Measurements from ENCODE around the gene MRPL17. TPM values are rescaled to one million over a fixed set of nuclear protein-coding genes. Genes with fewer than 3 reads are reported as not detected.

MRPL17 gene
- total RNA-seq, 2 donors from 2014 or later: 57.6 to 72.6 TPM

DNA sequence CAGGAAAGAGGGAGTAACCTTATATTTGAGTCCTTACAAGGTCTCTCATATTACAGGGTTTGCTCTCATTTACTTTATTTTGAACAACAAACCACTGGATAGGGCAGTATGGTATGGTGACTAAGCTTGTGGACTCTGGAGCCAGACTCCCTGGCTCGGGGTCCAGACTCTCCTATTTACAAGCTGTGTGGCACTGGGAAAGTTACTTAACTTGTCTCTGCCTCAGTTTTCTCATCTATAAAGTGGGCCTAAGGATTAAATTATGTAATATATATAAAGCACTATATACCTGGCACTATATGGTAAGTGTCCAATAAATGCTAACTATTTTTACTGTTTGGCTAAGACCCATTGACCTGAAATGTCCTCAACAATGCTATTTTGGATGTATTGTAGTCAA is 25.8 kb downstream of the MRPL17 start:
- no peak overlapping the region for H3K27ac Mint-ChIP-seq
- peak overlapping the region; percentile 60 for H3K4me3 Mint-ChIP-seq
- no peaks in the 10 kb centered on the region for H3K9me3 Mint-ChIP-seq
- no peak for DNase-seq
- H3K4me1 Mint-ChIP-seq: no peaks in the 10 kb centered on the region
- TF ChIP-seq, protein P1, sequence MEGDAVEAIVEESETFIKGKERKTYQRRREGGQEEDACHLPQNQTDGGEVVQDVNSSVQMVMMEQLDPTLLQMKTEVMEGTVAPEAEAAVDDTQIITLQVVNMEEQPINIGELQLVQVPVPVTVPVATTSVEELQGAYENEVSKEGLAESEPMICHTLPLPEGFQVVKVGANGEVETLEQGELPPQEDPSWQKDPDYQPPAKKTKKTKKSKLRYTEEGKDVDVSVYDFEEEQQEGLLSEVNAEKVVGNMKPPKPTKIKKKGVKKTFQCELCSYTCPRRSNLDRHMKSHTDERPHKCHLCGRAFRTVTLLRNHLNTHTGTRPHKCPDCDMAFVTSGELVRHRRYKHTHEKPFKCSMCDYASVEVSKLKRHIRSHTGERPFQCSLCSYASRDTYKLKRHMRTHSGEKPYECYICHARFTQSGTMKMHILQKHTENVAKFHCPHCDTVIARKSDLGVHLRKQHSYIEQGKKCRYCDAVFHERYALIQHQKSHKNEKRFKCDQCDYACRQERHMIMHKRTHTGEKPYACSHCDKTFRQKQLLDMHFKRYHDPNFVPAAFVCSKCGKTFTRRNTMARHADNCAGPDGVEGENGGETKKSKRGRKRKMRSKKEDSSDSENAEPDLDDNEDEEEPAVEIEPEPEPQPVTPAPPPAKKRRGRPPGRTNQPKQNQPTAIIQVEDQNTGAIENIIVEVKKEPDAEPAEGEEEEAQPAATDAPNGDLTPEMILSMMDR (conservative IDR thresholded peaks at IDR 0.05): no peak
- no peaks in the 10 kb centered on the region for H3K36me3 Mint-ChIP-seq (ENCODE audit: low read depth)
- no peaks in the 10 kb centered on the region for H3K36me3 ChIP-seq (ENCODE audit: control insufficient read depth, insufficient read depth, low read length)
- H3K27me3 Mint-ChIP-seq (ENCODE audit: insufficient read depth): peaks cover 19% of the 10 kb centered on the region
- H3K27me3 ChIP-seq (ENCODE audit: control insufficient read depth, insufficient read depth, low read length, poor library complexity, severe bottlenecking): peaks cover 17% of the 10 kb centered on the region
- H3K4me1 ChIP-seq (ENCODE audit: control insufficient read depth, insufficient read depth, low read length): no peaks in the 10 kb centered on the region
- H3K4me3 ChIP-seq (ENCODE audit: low read length): no peak overlapping the region
- no CpG with 5 or more reads among the region's 1 CpG for WGBS, 2 experiments (ENCODE audit: insufficient coverage in 1 of 2, insufficient read length in 1 of 2)
- no peaks in the 10 kb centered on the region for H3K9me3 ChIP-seq (ENCODE audit: control insufficient read depth, low read length)
- H3K9ac ChIP-seq (ENCODE audit: extremely low read depth, low read length, poor library complexity, severe bottlenecking): no peak overlapping the region
- no peak overlapping the region for H3K27ac ChIP-seq (ENCODE audit: low read depth, low read length)

DNA sequence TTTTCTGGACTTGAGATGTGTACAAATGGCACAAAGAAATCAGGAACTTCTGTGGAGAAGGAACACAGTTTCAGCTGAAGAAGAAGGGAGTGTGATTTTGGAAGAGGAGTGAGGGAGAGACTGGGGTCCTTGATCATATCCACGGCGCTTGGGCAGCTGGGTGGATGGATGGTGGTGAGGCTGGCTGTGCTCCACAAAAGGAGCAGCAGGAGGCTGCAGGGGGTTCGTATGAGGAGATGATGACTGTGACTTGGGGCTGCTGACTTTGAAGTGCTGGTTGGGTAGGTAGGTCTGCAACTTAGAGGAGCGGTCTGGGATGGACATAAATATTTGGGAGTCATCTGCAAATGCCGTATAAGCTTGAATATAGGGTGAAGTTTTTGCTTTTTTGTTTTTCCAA is 26.2 kb downstream of the MRPL17 start:
- Histone ChIP-seq H3K9ac (ENCODE audit: extremely low read depth, low read length, poor library complexity, severe bottlenecking) (no peak overlapping the region), H3K9me3 (ENCODE audit: control insufficient read depth, low read length) (no peaks in the 10 kb centered on the region), H3K27ac (ENCODE audit: low read depth, low read length) (no peak overlapping the region), H3K4me3 (ENCODE audit: low read length) (peak overlapping the region; percentile 87), H3K4me1 (ENCODE audit: control insufficient read depth, insufficient read depth, low read length) (no peaks in the 10 kb centered on the region), H3K27me3 (ENCODE audit: control insufficient read depth, insufficient read depth, low read length, poor library complexity, severe bottlenecking) (peaks cover 17% of the 10 kb centered on the region), H3K36me3 (ENCODE audit: control insufficient read depth, insufficient read depth, low read length) (no peaks in the 10 kb centered on the region)
- TF ChIP-seq, protein P1 (conservative IDR thresholded peaks at IDR 0.05): no peak
- H3K27me3 Mint-ChIP-seq (ENCODE audit: insufficient read depth): peaks cover 19% of the 10 kb centered on the region
- no peaks in the 10 kb centered on the region for H3K9me3 Mint-ChIP-seq
- H3K4me3 Mint-ChIP-seq: peak overlapping the region; percentile 60
- no peaks in the 10 kb centered on the region for H3K4me1 Mint-ChIP-seq
- no peaks in the 10 kb centered on the region for H3K36me3 Mint-ChIP-seq (ENCODE audit: low read depth)
- no peak overlapping the region for H3K27ac Mint-ChIP-seq
- DNase-seq: no peak
- 55 to 72% methylated on average over 3 to 5 of the region's 5 CpGs for WGBS, 2 experiments (ENCODE audit: insufficient coverage in 1 of 2, insufficient read length in 1 of 2)

DNA sequence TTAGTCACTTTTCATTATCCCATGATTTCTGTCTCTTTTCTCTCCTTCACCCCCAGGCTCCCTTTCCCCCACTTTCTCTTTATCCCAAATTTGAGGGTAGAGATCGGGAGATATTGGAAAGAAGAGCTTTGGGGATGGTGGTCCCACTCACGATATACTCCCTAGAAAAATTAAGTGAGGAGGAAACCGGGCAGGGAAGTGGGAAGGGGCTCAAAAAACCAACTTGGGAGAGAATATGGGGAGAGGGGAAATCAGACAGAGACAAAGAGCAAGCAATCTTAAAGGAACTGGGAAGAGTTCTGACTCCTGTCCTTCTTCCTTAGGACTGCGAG is 26.6 kb downstream of the MRPL17 start:
- Histone ChIP-seq H3K36me3 (ENCODE audit: control insufficient read depth, insufficient read depth, low read length) (no peaks in the 10 kb centered on the region), H3K27ac (ENCODE audit: low read depth, low read length) (no peak overlapping the region), H3K9ac (ENCODE audit: extremely low read depth, low read length, poor library complexity, severe bottlenecking) (peak overlapping the region; percentile 64), H3K4me3 (ENCODE audit: low read length) (peak overlapping the region; percentile 87), H3K9me3 (ENCODE audit: control insufficient read depth, low read length) (no peaks in the 10 kb centered on the region), H3K27me3 (ENCODE audit: control insufficient read depth, insufficient read depth, low read length, poor library complexity, severe bottlenecking) (peaks cover 17% of the 10 kb centered on the region), H3K4me1 (ENCODE audit: control insufficient read depth, insufficient read depth, low read length) (no peaks in the 10 kb centered on the region)
- Mint-ChIP-seq H3K9me3 (no peaks in the 10 kb centered on the region), H3K4me3 (peak overlapping the region; percentile 60), H3K36me3 (ENCODE audit: low read depth) (no peaks in the 10 kb centered on the region), H3K27ac (no peak overlapping the region), H3K4me1 (no peaks in the 10 kb centered on the region), H3K27me3 (ENCODE audit: insufficient read depth) (peaks cover 19% of the 10 kb centered on the region)
- TF ChIP-seq, protein P1 (conservative IDR thresholded peaks at IDR 0.05): no peak
- 67 to 79% methylated on average over 3 to 4 of the region's 4 CpGs for WGBS, 2 experiments (ENCODE audit: insufficient coverage in 1 of 2, insufficient read length in 1 of 2)
- DNase-seq: no peak

All from endodermal cell (in vitro differentiated cells).